Measurements from ENCODE around the gene RGPD3.
"Not testable (repeated sequence)": the region's sequence is repeated elsewhere in the genome, so short reads cannot be mapped to it uniquely, and the experiment has no call there.

RGPD3 gene

GRCh38 chr2:106487386-106488191 lies 19.4 kb upstream of the RGPD3 start:
- peak overlapping the region in 1 of 7 experiments; percentile 4 for H3K4me3 ChIP-seq
- H3K27ac ChIP-seq: not testable (repeated sequence)

GRCh38 chr2:106486551-106487385 lies 18.6 kb upstream of the RGPD3 start, which contains the start of gene CD8B2:
Gene CD8B2 (plus strand): TSS chr2:106487364. CDS start chr2:106487427, 63 bp downstream.
- H3K27ac ChIP-seq: not testable (repeated sequence)
- H3K4me3 ChIP-seq: peak within 1 kb of the TSS in 1 of 7 experiments; percentile 4

- not testable (repeated sequence) for H3K4me3 ChIP-seq, H3K27ac ChIP-seq
These were observed 11.3 kb upstream of the RGPD3 start for GRCh38 chr2:106479563-106479962.

- not testable (repeated sequence) for H3K4me3 ChIP-seq, H3K27ac ChIP-seq
These were observed 9.4 kb upstream of the RGPD3 start for GRCh38 chr2:106477647-106478046.

- H3K27ac ChIP-seq, H3K4me3 ChIP-seq: not testable (repeated sequence)
These were observed 2.4 kb upstream of the RGPD3 start for GRCh38 chr2:106470658-106471057.

GRCh38 chr2:106467516-106467915 lies 697 bp downstream of the RGPD3 start:
- not testable (repeated sequence) for H3K4me3 ChIP-seq, H3K27ac ChIP-seq

GRCh38 chr2:106461882-106462281 lies 6.3 kb downstream of the RGPD3 start:
- not testable (repeated sequence) for H3K27ac ChIP-seq, H3K4me3 ChIP-seq

- H3K27ac ChIP-seq, H3K4me3 ChIP-seq: not testable (repeated sequence)
These were observed 77.5 kb downstream of the RGPD3 start for GRCh38 chr2:106390680-106391079.

- not testable (repeated sequence) for H3K4me3 ChIP-seq, H3K27ac ChIP-seq
These were observed 79.3 kb downstream of the RGPD3 start for GRCh38 chr2:106388814-106389410.

- H3K4me3 ChIP-seq, H3K27ac ChIP-seq: not testable (repeated sequence)
These were observed 83.7 kb downstream of the RGPD3 start for GRCh38 chr2:106384548-106384947.

GRCh38 chr2:106381867-106382266 lies 86.3 kb downstream of the RGPD3 start:
- H3K4me3 ChIP-seq, H3K27ac ChIP-seq: not testable (repeated sequence)

- H3K4me3 ChIP-seq, H3K27ac ChIP-seq: not testable (repeated sequence)
These were observed 88.6 kb downstream of the RGPD3 start for GRCh38 chr2:106379567-106379966.

GRCh38 chr2:106369182-106369581 lies 99.0 kb downstream of the RGPD3 start:
- not testable (repeated sequence) for H3K4me3 ChIP-seq, H3K27ac ChIP-seq

- H3K4me3 ChIP-seq: no peak overlapping the region
- H3K27ac ChIP-seq: no peak overlapping the region
These were observed 101.9 kb downstream of the RGPD3 start for GRCh38 chr2:106366204-106366885.

- Histone ChIP-seq H3K4me3 (no peak overlapping the region), H3K27ac (no peak overlapping the region)
These were observed 104.4 kb downstream of the RGPD3 start for GRCh38 chr2:106363791-106364190.

- Histone ChIP-seq H3K27ac (no peak overlapping the region), H3K4me3 (no peak overlapping the region)
These were observed 105.4 kb downstream of the RGPD3 start for GRCh38 chr2:106362789-106363188.

GRCh38 chr2:106359512-106359911 lies 108.7 kb downstream of the RGPD3 start:
- no peak overlapping the region for H3K4me3 ChIP-seq
- no peak overlapping the region for H3K27ac ChIP-seq

- no peak overlapping the region for H3K4me3 ChIP-seq
- no peak overlapping the region for H3K27ac ChIP-seq
These were observed 109.7 kb downstream of the RGPD3 start for GRCh38 chr2:106358521-106358920.

- no peak overlapping the region for H3K4me3 ChIP-seq
- H3K27ac ChIP-seq: no peak overlapping the region
These were observed 110.1 kb downstream of the RGPD3 start for GRCh38 chr2:106358081-106358480.

GRCh38 chr2:106356291-106356690 lies 111.9 kb downstream of the RGPD3 start:
- Histone ChIP-seq H3K4me3 (no peak overlapping the region), H3K27ac (no peak overlapping the region)

All from skin epidermis (tissue), 12 donors.